OCI-LY1 (cell line): Measurements from ENCODE around the gene TIMP3.

ENCODE experiments used
- H2AFZ ChIP-seq: fragments of 200-600 bp; sonication (generic), shearing (Covaris generic); 2 replicates; pipeline ENCODE4 v1.6.0; 2014; ENCODE audit warnings: antibody characterized with exemption, mild to moderate bottlenecking, low read length
- H3F3A ChIP-seq: fragments of 200-600 bp; sonication (generic), shearing (Covaris generic); 2 replicates; pipeline ENCODE4 v1.6.0; 2014; ENCODE audit warnings: mild to moderate bottlenecking, antibody characterized with exemption, low read length, moderate library complexity; ENCODE audit not compliant: insufficient read depth
- H3K27ac ChIP-seq: fragments of 200-600 bp; sonication (generic); 2 replicates; pipeline ENCODE4 v1.5.1; 2014; ENCODE audit warnings: low read length, mixed run types, mild to moderate bottlenecking, low read depth; ENCODE audit not compliant: poor library complexity, severe bottlenecking
- H3K27me3 ChIP-seq: fragments of 200-600 bp; sonication (generic); 2 replicates; pipeline ENCODE4 v1.6.0; 2014; ENCODE audit warnings: antibody characterized with exemption, mild to moderate bottlenecking, low read length, moderate library complexity; ENCODE audit not compliant: insufficient read depth
- H3K36me3 ChIP-seq: fragments of 200-600 bp; sonication (generic); 2 replicates; pipeline ENCODE4 v1.6.1; 2014; ENCODE audit warnings: mild to moderate bottlenecking, antibody characterized with exemption, low read length, moderate library complexity, mixed read lengths; ENCODE audit not compliant: insufficient read depth
- H3K4me1 ChIP-seq: fragments of 200-600 bp; sonication (generic); 2 replicates; pipeline ENCODE4 v1.5.1; 2014; ENCODE audit warnings: mild to moderate bottlenecking, low read length, moderate library complexity; ENCODE audit not compliant: insufficient read depth, severe bottlenecking
- H3K4me2 ChIP-seq: fragments of 200-600 bp; sonication (generic), shearing (Covaris generic); 2 replicates; pipeline ENCODE4 v1.6.1; 2014; ENCODE audit warnings: low read length
- H3K4me3 ChIP-seq: fragments of 200-600 bp; sonication (generic); 2 replicates; pipeline ENCODE4 v1.5.1; 2014; ENCODE audit warnings: low read length, low read depth, mild to moderate bottlenecking, mixed read lengths; ENCODE audit not compliant: poor library complexity, severe bottlenecking
- H3K79me2 ChIP-seq: fragments of 200-600 bp; shearing (Covaris generic); 2 replicates; pipeline ENCODE4 v1.6.1; 2016; ENCODE audit warnings: mixed run types, low read length, mixed read lengths; ENCODE audit not compliant: insufficient read depth
- H3K9ac ChIP-seq: fragments of 200-600 bp; sonication (generic), shearing (Covaris generic); 2 replicates; pipeline ENCODE4 v1.6.1; 2014; ENCODE audit warnings: mild to moderate bottlenecking, low read length, mixed read lengths
- H3K9me2 ChIP-seq: fragments of 200-600 bp; sonication (generic), shearing (Covaris generic); 2 replicates; pipeline ENCODE4 v1.6.1; 2014; ENCODE audit warnings: low read depth, mild to moderate bottlenecking, low read length, mixed read lengths
- H3K9me3 ChIP-seq: fragments of 200-600 bp; shearing (Covaris generic); 2 replicates; pipeline ENCODE4 v1.6.1; 2014; ENCODE audit warnings: low read length, mixed read lengths
- H4K20me1 ChIP-seq: fragments of 200-600 bp; sonication (generic), shearing (Covaris generic); 2 replicates; pipeline ENCODE4 v1.6.0; 2016; ENCODE audit warnings: mild to moderate bottlenecking, low read length; ENCODE audit not compliant: insufficient read depth
- CTCF ChIP-seq: fragments of 200-600 bp; sonication (generic), shearing (Covaris generic); IDR thresholded peaks from 2 replicates; pipeline ENCODE4 v1.5.1; 2017; ENCODE audit warnings: mild to moderate bottlenecking, antibody characterized with exemption, low read length, moderate library complexity, mixed read lengths
- EZH2 ChIP-seq: fragments of 200-600 bp; sonication (generic), shearing (Covaris generic); IDR thresholded peaks from 2 replicates; pipeline ENCODE4 v1.8.0; 2017; ENCODE audit warnings: borderline replicate concordance, mixed run types, mild to moderate bottlenecking, antibody characterized with exemption, low read length, moderate library complexity, mixed read lengths

The TIMP3 gene

DNA sequence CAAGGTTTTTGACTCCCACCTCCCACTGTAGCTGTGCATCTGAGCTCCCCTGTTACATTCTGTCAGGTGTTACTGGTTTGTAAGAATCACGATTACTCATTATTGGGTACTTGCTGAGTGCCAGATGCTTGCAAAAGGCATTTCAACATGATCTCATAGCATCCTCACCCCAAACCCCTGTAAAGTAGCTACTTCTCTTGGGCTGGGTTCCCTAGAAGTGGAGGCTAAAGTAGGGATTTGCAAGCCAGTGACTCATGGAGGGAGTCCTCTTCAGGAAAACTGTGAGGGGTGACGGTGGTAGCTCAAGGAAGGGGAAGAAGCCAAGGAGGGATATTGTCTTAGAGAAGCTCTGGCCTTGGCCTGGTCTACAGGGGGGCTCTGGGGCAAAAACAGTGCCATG lies 78.6 kb downstream of the TIMP3 start:
- TF ChIP-seq CTCF (no peak), EZH2 (no peak)
- Histone ChIP-seq H3F3A (no peaks in the 10 kb centered on the region), H3K27me3 (no peaks in the 10 kb centered on the region), H3K4me3 (no peak overlapping the region), H3K36me3 (no peaks in the 10 kb centered on the region), H3K9me3 (no peaks in the 10 kb centered on the region), H2AFZ (no peak overlapping the region), H3K27ac (no peak overlapping the region), H3K4me1 (no peaks in the 10 kb centered on the region), H3K9ac (no peak overlapping the region), H3K4me2 (no peak overlapping the region), H3K9me2 (no peaks in the 10 kb centered on the region), H3K79me2 (no peaks in the 10 kb centered on the region), H4K20me1 (no peaks in the 10 kb centered on the region)

DNA sequence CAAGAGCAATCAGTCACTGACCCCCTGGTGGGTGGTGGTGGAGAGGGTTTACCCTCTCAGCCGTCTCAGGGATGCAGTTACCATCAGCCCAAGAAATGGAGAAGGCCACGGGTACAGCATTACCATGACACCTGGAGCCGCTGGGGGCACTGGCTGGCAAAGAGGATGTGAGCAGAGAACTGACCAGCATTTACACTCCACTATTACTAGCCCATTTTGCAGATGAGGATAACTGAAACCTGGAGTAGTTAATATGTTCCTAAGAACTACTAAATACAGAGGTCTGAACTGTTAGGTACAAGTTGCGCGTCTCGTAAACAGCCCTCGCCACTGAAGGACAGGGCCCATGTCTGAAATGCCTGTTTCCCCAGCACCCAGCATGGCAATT lies 79.0 kb downstream of the TIMP3 start:
- TF ChIP-seq EZH2 (no peak), CTCF (no peak)
- H3K9me3 ChIP-seq, result no peaks in the 10 kb centered on the region
- H3K27me3 ChIP-seq, result no peaks in the 10 kb centered on the region
- no peak overlapping the region for H3K27ac ChIP-seq
- no peaks in the 10 kb centered on the region for H4K20me1 ChIP-seq
- no peak overlapping the region for H3K9ac ChIP-seq
- H3K4me1 ChIP-seq, result no peaks in the 10 kb centered on the region
- H3K4me3 ChIP-seq, result no peak overlapping the region
- no peak overlapping the region for H2AFZ ChIP-seq
- H3K9me2 ChIP-seq, result no peaks in the 10 kb centered on the region
- no peaks in the 10 kb centered on the region for H3F3A ChIP-seq
- no peaks in the 10 kb centered on the region for H3K36me3 ChIP-seq
- H3K4me2 ChIP-seq, result no peak overlapping the region
- H3K79me2 ChIP-seq, result no peaks in the 10 kb centered on the region

DNA sequence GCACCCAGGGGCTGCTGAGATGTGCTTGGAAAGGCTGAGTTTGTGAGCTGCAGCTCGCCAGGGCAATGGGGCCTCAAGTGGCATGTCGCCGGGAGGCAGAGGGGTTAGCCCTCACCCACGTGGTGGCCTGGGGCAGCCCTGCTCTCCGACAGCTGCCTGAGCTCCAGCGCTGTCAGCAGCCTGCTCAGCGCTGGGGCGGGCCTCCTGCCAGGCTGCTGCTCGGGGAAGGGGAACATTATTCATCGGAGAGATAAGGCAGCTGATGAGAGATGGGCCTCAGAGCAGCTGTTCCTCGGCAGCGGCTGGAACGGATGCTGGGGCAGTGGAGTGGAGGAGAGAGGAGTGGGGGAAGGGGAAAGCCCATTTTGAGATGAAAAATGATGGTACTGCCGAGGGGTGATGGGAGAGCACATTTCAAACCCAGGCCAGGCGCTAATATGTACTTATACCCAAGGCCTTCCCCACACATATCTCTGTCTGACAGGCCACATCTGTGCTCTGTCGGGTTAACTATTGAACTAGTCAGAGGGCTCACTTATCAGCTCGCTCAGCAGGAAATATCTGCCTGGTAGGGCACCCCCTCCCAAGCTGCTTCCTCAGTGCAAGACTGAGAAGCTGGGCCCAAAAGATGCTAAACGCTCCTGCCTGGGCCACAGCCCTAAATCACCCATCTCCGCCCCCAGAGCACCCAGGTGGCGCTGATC lies 79.5 kb downstream of the TIMP3 start:
- no peak for TF ChIP-seq CTCF
- TF ChIP-seq EZH2, result no peak
- no peak overlapping the region for H2AFZ ChIP-seq
- no peak overlapping the region for H3K9ac ChIP-seq
- H3K9me2 ChIP-seq, result no peaks in the 10 kb centered on the region
- H3K79me2 ChIP-seq, result no peaks in the 10 kb centered on the region
- H3K36me3 ChIP-seq, result no peaks in the 10 kb centered on the region
- no peaks in the 10 kb centered on the region for H3K27me3 ChIP-seq
- H3F3A ChIP-seq, result no peaks in the 10 kb centered on the region
- H3K4me3 ChIP-seq, result no peak overlapping the region
- no peak overlapping the region for H3K27ac ChIP-seq
- H3K4me1 ChIP-seq, result no peaks in the 10 kb centered on the region
- H3K4me2 ChIP-seq, result no peak overlapping the region
- H4K20me1 ChIP-seq, result no peaks in the 10 kb centered on the region
- H3K9me3 ChIP-seq, result no peaks in the 10 kb centered on the region
